HCT116 (cell line): ENCODE results near the gene CFAP46. TPM values are rescaled to one million over a fixed set of nuclear protein-coding genes. Genes with fewer than 3 reads are reported as not detected.

Experiments used
- ATAC-seq: fragments of 200-7000 bp; cut with Tn5 transposase; 2 replicates; pipeline ENCODE4 v1.9.1; 2020; ENCODE audit warnings: mild to moderate bottlenecking, moderate library complexity
- BruUV-seq: library from RNA; stranded (reverse); fragments of 400-500 nt; replicated peaks from 2 replicates; lab custom pipeline; 2021; lab: Mats Ljungman, UMichigan
- CTCF ChIA-PET: fragments of 300-600 bp; sonication (Branson Sonifier 250); formaldehyde crosslinking; loops from one replicate; lab custom pipeline; 2021; ENCODE audit warnings: antibody characterized with exemption; lab: Charles Lee
- POLR2A ChIA-PET: fragments of 300-600, 350-600 bp; sonication (Branson Sonifier 250); formaldehyde crosslinking; loops from one replicate; lab custom pipeline; 2021; ENCODE audit warnings: antibody characterized with exemption; lab: Charles Lee
- RAD21 ChIA-PET, 2 experiments: fragments of 300-600 bp; sonication (Branson Sonifier 250); formaldehyde crosslinking; loops; one replicate each; lab custom pipeline; 2023; ENCODE audit warnings: low total read pairs in 2 of 2; ENCODE audit not compliant: uncharacterized antibody in 2 of 2, unreplicated experiment in 2 of 2, low non-redundant PET in 1 of 2; lab: Charles Lee
- DNase-seq: peaks from one replicate; pipeline ENCODE4 v3.0.0-alpha.2; 2010; ENCODE audit warnings: low read depth, low spot score
- H2AFZ ChIP-seq: fragments of 200-600 bp; shearing (Covaris generic), sonication (generic); 2 replicates; pipeline ENCODE4 v1.6.1; 2017; ENCODE audit warnings: low read depth, mixed run types, mixed read lengths, antibody characterized with exemption, low read length; ENCODE audit not compliant: poor library complexity, severe bottlenecking
- H3K27ac ChIP-seq: 2 replicates; pipeline ENCODE4 v1.5.1; 2012; ENCODE audit warnings: low read depth, low read length
- H3K27me3 ChIP-seq: fragments of 200-600 bp; sonication (generic); 2 replicates; pipeline ENCODE4 v1.6.1; 2016; ENCODE audit warnings: mixed run types, low read length, mixed read lengths; ENCODE audit not compliant: insufficient read depth
- H3K36me3 ChIP-seq, 2 experiments: fragments of 200-500 bp in 1 of 2; fragments of 200-600 bp in 1 of 2; sonication (Bioruptor generic) in 1 of 2; sonication (generic) in 1 of 2; 2 replicates each; pipeline versions ENCODE4 v1.5.1 to v1.6.1; 2014 to 2016; ENCODE audit warnings: low read length in 2 of 2, inconsistent platforms in 1 of 2, mixed read lengths in 1 of 2, mixed run types in 1 of 2; ENCODE audit not compliant: insufficient read depth in 2 of 2, control insufficient read depth in 1 of 2
- H3K4me1 ChIP-seq, 2 experiments: fragments of 200-600 bp in 1 of 2; sonication (generic) in 1 of 2; 2 replicates each; pipeline versions ENCODE4 v1.5.1 to v1.6.1; 2012 to 2017; ENCODE audit warnings: low read length in 2 of 2, inconsistent platforms in 1 of 2, mild to moderate bottlenecking in 1 of 2, mixed read lengths in 1 of 2, mixed run types in 1 of 2, moderate library complexity in 1 of 2; ENCODE audit not compliant: insufficient read depth in 2 of 2, control insufficient read depth in 1 of 2
- H3K4me2 ChIP-seq: fragments of 200-600 bp; sonication (generic); 2 replicates; pipeline ENCODE4 v1.6.1; 2017; ENCODE audit warnings: mixed run types, low read length, mixed read lengths
- H3K4me3 ChIP-seq, 2 experiments: fragments of 200-600 bp in 1 of 2; sonication (generic) in 1 of 2; replicated peaks in 1 of 2; 2 replicates each; pipeline ENCODE4 v1.5.1; 2011 to 2016; ENCODE audit warnings: low read length in 2 of 2, control low read depth in 1 of 2, low read depth in 1 of 2, mild to moderate bottlenecking in 1 of 2, mixed read lengths in 1 of 2, mixed run types in 1 of 2
- H3K79me2 ChIP-seq: fragments of 200-600 bp; sonication (generic); 2 replicates; pipeline ENCODE4 v1.6.1; 2017; ENCODE audit warnings: mild to moderate bottlenecking, mixed run types, low read length, moderate library complexity, mixed read lengths; ENCODE audit not compliant: insufficient read depth
- H3K9ac ChIP-seq: fragments of 200-600 bp; sonication (generic); 2 replicates; pipeline ENCODE4 v1.6.1; 2016; ENCODE audit warnings: low read length, mixed read lengths
- H3K9me2 ChIP-seq: fragments of 200-600 bp; sonication (generic), shearing (Covaris generic); 2 replicates; pipeline ENCODE4 v1.6.1; 2017; ENCODE audit warnings: mixed run types, mild to moderate bottlenecking, moderate library complexity; ENCODE audit not compliant: insufficient read depth
- H3K9me3 ChIP-seq, 2 experiments: fragments of 200-500 bp in 1 of 2; fragments of 200-600 bp in 1 of 2; sonication (Bioruptor generic) in 1 of 2; sonication (generic) in 1 of 2; 2 replicates each; pipeline ENCODE4 v1.6.1; 2014 to 2017; ENCODE audit warnings: low read length in 2 of 2, mixed read lengths in 2 of 2, inconsistent platforms in 1 of 2, low read depth in 1 of 2, mild to moderate bottlenecking in 1 of 2, mixed run types in 1 of 2, moderate library complexity in 1 of 2; ENCODE audit not compliant: control insufficient read depth in 1 of 2, insufficient read depth in 1 of 2
- H4K20me1 ChIP-seq: fragments of 200-600 bp; sonication (generic), shearing (Covaris generic); 2 replicates; pipeline ENCODE4 v1.6.1; 2017; ENCODE audit warnings: mixed run types, mild to moderate bottlenecking, moderate library complexity; ENCODE audit not compliant: insufficient read depth
- CBX3 ChIP-seq: IDR thresholded peaks from 2 replicates; pipeline ENCODE4 v1.6.1; 2012; ENCODE audit warnings: low read depth
- CEBPB ChIP-seq: IDR thresholded peaks from 2 replicates; pipeline ENCODE4 v1.6.1; 2012; ENCODE audit warnings: low read depth
- CTCF ChIP-seq, 3 experiments: fragments of 200-600 bp in 1 of 3; sonication (generic) in 1 of 3; IDR thresholded peaks in 2 of 3; conservative IDR thresholded peaks in 1 of 3; 2 replicates each; pipeline ENCODE4 v1.5.1; 2012 to 2017; ENCODE audit warnings: low read depth in 2 of 3, low read length in 2 of 3, antibody characterized with exemption in 1 of 3, borderline replicate concordance in 1 of 3, control low read depth in 1 of 3, mild to moderate bottlenecking in 1 of 3, mixed read lengths in 1 of 3, mixed run types in 1 of 3, moderate library complexity in 1 of 3; ENCODE audit not compliant: insufficient read depth in 1 of 3
- EGR1 ChIP-seq: IDR thresholded peaks from 2 replicates; pipeline ENCODE4 v1.6.1; 2012; ENCODE audit warnings: low read depth
- ELF1 ChIP-seq: IDR thresholded peaks from 2 replicates; pipeline ENCODE4 v1.6.1; 2012; ENCODE audit warnings: low read depth, borderline replicate concordance
- EZH2 ChIP-seq: fragments of 200-600 bp; sonication (generic); IDR thresholded peaks from 2 replicates; pipeline ENCODE4 v1.6.1; 2017; ENCODE audit warnings: antibody characterized with exemption, mixed run types
- FOSL1 ChIP-seq: IDR thresholded peaks from 2 replicates; pipeline ENCODE4 v1.6.1; 2012; ENCODE audit warnings: low read depth
- JUND ChIP-seq: IDR thresholded peaks from 2 replicates; pipeline ENCODE4 v1.6.1; 2012
- POLR2A ChIP-seq: IDR thresholded peaks from 2 replicates; pipeline ENCODE4 v1.7.0; 2011; ENCODE audit warnings: borderline replicate concordance; ENCODE audit not compliant: insufficient read depth, insufficient read length; ENCODE audit errors: extremely low read depth
- REST ChIP-seq: IDR thresholded peaks from 2 replicates; pipeline ENCODE4 v1.6.1; 2012; ENCODE audit warnings: low read depth
- SIN3A ChIP-seq: IDR thresholded peaks from 2 replicates; pipeline ENCODE4 v1.6.1; 2012; ENCODE audit warnings: low read depth
- SP1 ChIP-seq: IDR thresholded peaks from 2 replicates; pipeline ENCODE4 v1.6.1; 2012; ENCODE audit warnings: low read depth
- TCF7L2 ChIP-seq: IDR thresholded peaks from 2 replicates; pipeline ENCODE4 v1.7.0; 2011; ENCODE audit warnings: borderline replicate concordance, inconsistent platforms; ENCODE audit not compliant: insufficient read depth, insufficient read length; ENCODE audit errors: extremely low read depth
- ZBTB33 ChIP-seq: IDR thresholded peaks from 2 replicates; pipeline ENCODE4 v1.6.1; 2011; ENCODE audit warnings: mild to moderate bottlenecking, low read length, moderate library complexity; ENCODE audit not compliant: insufficient replicate concordance; ENCODE audit errors: extremely low read depth
- ZFX ChIP-seq: fragments of 450-650 bp; IDR thresholded peaks from 2 replicates; pipeline ENCODE4 v1.6.1; 2017
- ZNF274 ChIP-seq: fragments of 200-500 bp; sonication (Bioruptor generic); IDR thresholded peaks from 2 replicates; pipeline ENCODE4 v1.6.1; 2014; ENCODE audit warnings: mild to moderate bottlenecking, low read depth, low read length, inconsistent platforms
- intact Hi-C: fragments of 100-400 bp; cut with micrococcal nuclease; formaldehyde crosslinking; loops from 2 replicates; pipeline ENCODE4 v1.10.0; 2022
- total RNA-seq: library from RNA; stranded (reverse); gene quantifications from one replicate; pipeline ENCODE4 v1.2.1, GENCODE V29; 2021; ENCODE audit not compliant: unreplicated experiment

Gene CFAP46
- total RNA-seq, 1 experiment from 2014 or later, result 1.4 TPM

GRCh38 chr10:132872658-132873057, 69.7 kb downstream of the CFAP46 start:
- Histone ChIP-seq H3K9me2 (no peaks in the 10 kb centered on the region), H3K27me3 (peaks cover 2% of the 10 kb centered on the region; the same call in 1 of the 2 replicates), H3K4me3 (no peak overlapping the region), H3K9me3 (no peaks in the 10 kb centered on the region), H3K9ac (no peak overlapping the region), H3K4me2 (no peak overlapping the region), H3K79me2 (no peaks in the 10 kb centered on the region), H3K4me1 (no peaks in the 10 kb centered on the region), H4K20me1 (no peaks in the 10 kb centered on the region), H2AFZ (no peak overlapping the region), H3K27ac (no peak overlapping the region), H3K36me3 (no peaks in the 10 kb centered on the region)
- CTCF ChIA-PET, result no interaction called here
- intact Hi-C loops, result no loop called here
- no peak for DNase-seq
- no TSS peak for BruUV-seq
- POLR2A ChIA-PET, result no interaction called here
- RAD21 ChIA-PET, result no interaction called here
- no peak for TF ChIP-seq CEBPB
- TF ChIP-seq EZH2, result no peak
- TF ChIP-seq POLR2A, result no peak
- no peak for TF ChIP-seq ELF1
- no peak for TF ChIP-seq FOSL1
- TF ChIP-seq REST, result no peak
- no peak for TF ChIP-seq ZFX
- TF ChIP-seq CTCF (IDR thresholded peaks at IDR 0.05 in 2 of 3, conservative IDR thresholded peaks at IDR 0.05 in 1 of 3; ENCODE audit: borderline replicate concordance in 1 of 3, insufficient read depth in 1 of 3, low read depth in 2 of 3, low read length in 2 of 3), result no peak
- TF ChIP-seq JUND, result no peak
- TF ChIP-seq ZBTB33, result no peak
- no peak for TF ChIP-seq ZNF274
- TF ChIP-seq TCF7L2, result no peak
- no peak for TF ChIP-seq SIN3A
- no peak for TF ChIP-seq CBX3
- TF ChIP-seq EGR1, result no peak
- no peak for TF ChIP-seq SP1
- TF ChIP-seq, all 23 proteins: peak for 0
- ATAC-seq, result no peak
